Stimulated activated CD4-positive, alpha-beta T cell treated with anti-CD3 and anti-CD28 coated beads, TNF-alpha, amount 100 ng/mL, for 1 hour (primary cell): ENCODE measurements around the gene BAIAP2L1.
"Not testable (repeated sequence)": the region's sequence is repeated elsewhere in the genome, so short reads cannot be mapped to it uniquely, and the experiment has no call there.

Source experiments
- DNase-seq, 3 donors: peaks; one replicate each; pipeline ENCODE4 v3.0.0-alpha.2; 2020; ENCODE audit warnings: low read depth in 3 of 3, low spot score in 1 of 3

BAIAP2L1 gene

GRCh38 chr7:98399890-98400541, 874 bp downstream of the BAIAP2L1 start:
- no peak for DNase-seq

- DNase-seq, result no peak
Measured at GRCh38 chr7:98399462-98399861, 1.4 kb downstream of the BAIAP2L1 start.

GRCh38 chr7:98398567-98399372, 2.1 kb downstream of the BAIAP2L1 start:
- no peak for DNase-seq

DNA sequence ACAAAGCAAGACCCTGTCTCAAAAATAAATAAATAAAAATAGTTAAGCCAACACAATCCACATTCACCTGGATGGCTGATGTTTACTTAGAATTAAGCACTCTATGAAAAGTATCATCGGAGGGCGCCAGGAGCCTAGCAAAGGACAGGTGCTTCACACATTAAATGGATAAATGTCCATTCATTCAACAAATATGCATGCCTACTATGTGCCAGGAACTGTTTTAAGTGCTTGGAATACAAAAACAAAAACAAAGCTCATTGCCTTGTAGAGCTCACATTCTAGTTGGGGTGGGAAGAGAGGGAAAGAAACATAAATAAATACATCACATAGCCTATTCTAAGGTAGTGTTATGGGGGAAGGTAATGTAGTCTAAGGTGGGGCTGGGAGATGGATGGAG, 4.1 kb downstream of the BAIAP2L1 start:
- no peak for DNase-seq

DNA sequence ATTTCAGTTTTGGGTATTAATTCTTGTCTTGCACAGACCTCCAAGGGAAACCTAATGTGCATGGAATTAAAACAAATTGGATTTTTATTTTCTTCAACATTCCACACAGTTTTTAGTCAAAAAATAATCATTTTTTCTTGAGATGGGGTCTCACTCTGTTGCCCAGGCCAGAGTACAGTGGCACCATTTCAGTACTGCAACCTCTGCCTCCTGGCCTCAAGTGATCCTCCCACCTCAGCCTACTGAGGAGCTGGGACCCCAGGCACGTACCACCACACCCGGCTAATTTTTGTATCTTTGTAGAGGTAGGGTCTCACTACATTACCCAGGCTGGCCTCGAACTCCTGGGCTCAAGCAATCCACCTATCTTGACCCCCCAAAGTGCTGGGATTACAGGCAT, 4.9 kb downstream of the BAIAP2L1 start:
- DNase-seq, result no peak

GRCh38 chr7:98395481-98395880, 5.4 kb downstream of the BAIAP2L1 start:
- DNase-seq, result no peak

DNA sequence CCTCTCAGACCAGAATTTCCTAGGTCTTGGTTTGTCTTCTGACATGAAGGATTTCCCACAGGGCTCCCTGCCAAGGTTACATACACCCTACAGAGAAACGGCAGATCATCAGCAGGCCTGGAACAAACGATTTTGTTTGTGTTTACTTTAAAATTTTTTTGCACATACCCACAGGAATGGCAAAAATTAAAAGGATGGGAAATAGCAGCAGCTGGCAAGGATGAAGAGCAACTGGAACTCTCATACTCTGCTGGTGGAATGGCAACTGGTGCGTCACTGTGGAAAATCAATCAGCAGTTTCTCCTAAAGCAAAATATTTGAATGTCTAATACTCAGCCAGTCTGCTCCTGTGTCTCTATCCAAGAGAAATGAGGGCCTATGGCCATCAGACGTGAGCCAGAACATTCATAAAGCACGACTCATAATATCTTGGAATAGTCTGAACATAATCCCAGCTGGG, 6.5 kb downstream of the BAIAP2L1 start:
- no peak for DNase-seq

GRCh38 chr7:98387544-98388226, 13.2 kb downstream of the BAIAP2L1 start:
- DNase-seq, result no peak

DNA sequence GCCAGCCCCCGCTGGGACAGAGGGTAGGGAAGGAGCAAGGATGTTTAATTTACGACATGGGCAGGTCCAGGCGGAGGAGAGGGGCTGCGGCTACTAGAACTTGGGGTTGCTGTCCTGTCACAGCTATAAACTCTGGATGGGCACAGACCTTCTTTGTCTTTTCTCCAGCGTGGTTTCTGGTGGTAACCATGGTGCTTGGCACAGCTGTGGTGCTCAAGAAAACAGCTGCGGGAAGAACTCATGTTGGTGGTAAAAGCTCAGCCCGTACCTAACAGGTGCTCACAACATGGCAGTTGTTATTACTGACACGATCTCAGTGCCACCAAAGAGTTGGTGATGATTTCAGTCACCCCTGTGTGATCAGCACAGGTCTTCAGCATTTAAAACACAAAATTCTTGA, 13.8 kb downstream of the BAIAP2L1 start:
- DNase-seq, result no peak

DNA sequence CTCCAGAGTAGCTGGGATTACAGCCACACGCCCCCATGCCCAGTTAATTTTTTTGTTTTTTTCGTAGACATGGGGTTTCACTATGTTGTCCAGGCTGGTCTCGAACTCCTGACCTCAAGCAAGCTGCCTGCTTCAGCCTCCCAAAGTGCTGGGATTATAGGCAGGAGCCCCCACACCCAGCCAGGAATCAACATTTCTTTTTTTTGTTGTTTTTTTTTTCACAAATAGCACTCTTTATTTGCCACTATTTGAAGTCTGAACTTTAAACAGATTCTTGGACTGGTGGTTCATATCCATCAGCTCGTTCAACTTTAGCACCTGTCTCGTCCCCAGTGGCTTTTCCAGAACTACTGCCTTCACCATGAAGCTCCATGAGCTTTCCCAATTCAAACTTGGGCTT, 15.4 kb downstream of the BAIAP2L1 start:
- not testable (repeated sequence) for DNase-seq

- DNase-seq, result no peak
Measured at GRCh38 chr7:98378210-98378819, 22.6 kb downstream of the BAIAP2L1 start.

DNA sequence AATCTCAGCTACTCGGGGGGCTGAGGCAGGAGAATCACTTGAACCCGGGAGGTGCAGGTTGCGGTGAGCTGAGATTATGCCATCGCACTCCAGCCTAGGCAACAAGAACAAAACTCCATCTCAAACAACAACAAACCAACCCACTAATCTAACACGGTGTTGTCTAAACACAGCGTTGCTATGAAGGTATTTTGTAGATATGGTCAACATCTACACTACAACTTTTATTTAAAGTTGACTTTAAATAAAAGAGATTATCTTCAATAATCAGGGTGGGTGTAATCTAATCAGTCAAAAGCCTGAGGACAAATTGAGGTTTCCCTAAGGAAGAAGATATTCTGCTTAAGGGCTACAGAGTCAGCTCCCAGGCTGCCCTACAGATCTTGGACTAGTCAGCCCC, 24.2 kb downstream of the BAIAP2L1 start:
- DNase-seq, result no peak

- no peak for DNase-seq
Measured at GRCh38 chr7:98375664-98376063, 25.2 kb downstream of the BAIAP2L1 start.

- no peak for DNase-seq
Measured at GRCh38 chr7:98374285-98374680, 26.6 kb downstream of the BAIAP2L1 start.

GRCh38 chr7:98372993-98373392, 27.9 kb downstream of the BAIAP2L1 start:
- no peak for DNase-seq

DNA sequence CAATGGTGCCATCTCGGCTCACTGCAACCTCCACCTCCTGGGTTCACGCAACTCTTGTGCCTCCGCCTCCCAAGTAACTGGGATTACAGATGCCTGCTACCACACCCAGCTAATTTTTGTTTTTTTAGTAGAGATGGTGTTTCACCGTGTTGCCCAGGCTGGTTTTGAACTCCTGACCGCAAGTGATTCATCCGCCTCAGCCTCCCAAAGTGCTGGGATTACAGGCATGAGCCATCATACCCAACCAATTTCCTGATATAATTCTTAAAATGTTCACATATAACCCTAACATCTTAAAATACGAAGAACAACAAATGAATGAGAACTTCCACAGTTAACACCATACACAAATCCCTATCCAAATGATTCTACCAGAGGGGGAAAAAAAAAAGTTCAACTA, 31.2 kb downstream of the BAIAP2L1 start:
- DNase-seq, result no peak

GRCh38 chr7:98368716-98369115, 32.2 kb downstream of the BAIAP2L1 start:
- no peak for DNase-seq

- no peak for DNase-seq
Measured at GRCh38 chr7:98366562-98366938, 34.3 kb downstream of the BAIAP2L1 start.

DNA sequence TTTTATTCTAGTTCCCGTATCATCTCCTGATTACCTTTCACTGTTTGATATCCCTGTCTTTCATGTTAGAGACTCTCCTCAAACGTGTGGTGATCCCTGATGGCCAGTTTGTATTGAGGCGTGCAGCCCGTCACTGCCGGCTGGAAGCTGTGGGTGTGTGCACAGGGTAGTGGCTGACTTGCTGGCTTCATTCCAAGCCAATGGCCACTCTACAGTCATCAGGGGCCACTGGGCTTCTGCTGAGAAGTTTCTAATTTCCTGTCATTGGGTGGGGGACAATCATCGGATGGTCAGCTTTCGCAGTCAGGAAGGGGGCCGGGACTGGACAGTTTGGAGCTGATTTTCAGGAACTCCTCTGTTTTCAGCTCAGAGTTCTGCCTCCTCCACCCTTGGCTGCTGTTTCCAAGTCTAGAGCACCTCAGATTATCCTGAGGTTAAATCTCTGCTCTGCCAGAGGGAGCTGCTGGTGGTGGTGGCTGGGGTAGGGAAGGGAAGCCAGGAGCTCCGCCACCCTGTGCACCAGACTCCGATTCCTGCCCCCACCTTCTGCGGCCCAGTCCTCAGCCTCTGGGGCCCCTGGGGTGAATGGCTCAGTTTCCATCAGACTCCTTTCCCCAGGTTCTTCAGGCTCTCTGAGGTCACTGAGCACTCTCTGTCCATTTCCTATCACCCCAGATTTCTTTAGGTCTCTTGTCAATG, 34.9 kb downstream of the BAIAP2L1 start:
- DNase-seq, result no peak

- DNase-seq, result no peak
Measured at GRCh38 chr7:98364220-98364619, 36.7 kb downstream of the BAIAP2L1 start.

- no peak for DNase-seq
Measured at GRCh38 chr7:98362517-98362916, 38.4 kb downstream of the BAIAP2L1 start.
